GM21825 (cell line): ENCODE results near the gene OR9Q1.

Source experiments
- ATAC-seq: cut with Tn5 transposase; IDR thresholded peaks from one replicate; pipeline ENCODE4 v1.9.1; 2021; ENCODE audit warnings: mild to moderate bottlenecking, moderate library complexity; ENCODE audit not compliant: unreplicated experiment

OR9Q1 gene

DNA sequence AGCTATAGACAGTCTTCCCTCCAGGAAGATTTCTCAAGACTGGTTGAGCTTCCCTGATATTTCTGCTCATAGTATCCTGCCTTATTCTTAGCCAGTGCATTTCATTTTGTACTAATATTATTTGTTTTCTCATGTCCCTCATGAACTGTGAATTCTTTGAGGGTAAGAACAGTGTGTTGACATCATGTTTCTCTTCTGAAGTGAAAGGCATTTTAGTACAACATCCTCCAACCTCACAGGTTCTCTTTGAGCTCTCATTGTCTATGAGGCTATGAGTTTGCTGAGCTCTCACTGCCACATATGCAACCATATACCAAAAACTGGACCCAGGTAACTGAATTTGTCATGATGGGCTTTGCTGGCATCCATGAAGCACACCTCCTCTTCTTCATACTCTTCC lies 7.0 kb downstream of the OR9Q1 start, which contains the start of gene OR6Q1:
OR6Q1 (plus strand) TSS at position 301 of the 400 bp plus-strand sequence; CDS start at position 301, 0 bp downstream.
- no peak for ATAC-seq

DNA sequence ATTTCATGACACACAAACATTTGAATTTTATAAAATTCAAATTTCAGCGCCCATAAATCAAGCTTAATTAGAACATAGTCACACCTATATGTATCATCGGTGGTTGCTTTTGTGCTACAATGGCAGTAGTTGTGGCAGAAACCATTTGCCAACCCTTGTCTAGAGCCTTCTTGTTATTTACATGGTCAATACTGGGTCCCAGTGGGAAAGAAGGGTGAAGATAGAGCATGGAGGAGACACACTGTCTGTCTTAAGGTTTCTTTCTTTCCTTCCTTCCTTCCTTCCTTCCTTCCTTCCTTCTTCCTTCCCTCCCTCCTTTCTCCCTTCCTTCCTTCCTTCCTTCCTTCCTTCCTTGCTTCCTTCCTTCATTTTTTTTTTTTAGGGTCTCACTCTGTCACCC lies 10.8 kb downstream of the OR9Q1 start:
- no peak for ATAC-seq

DNA sequence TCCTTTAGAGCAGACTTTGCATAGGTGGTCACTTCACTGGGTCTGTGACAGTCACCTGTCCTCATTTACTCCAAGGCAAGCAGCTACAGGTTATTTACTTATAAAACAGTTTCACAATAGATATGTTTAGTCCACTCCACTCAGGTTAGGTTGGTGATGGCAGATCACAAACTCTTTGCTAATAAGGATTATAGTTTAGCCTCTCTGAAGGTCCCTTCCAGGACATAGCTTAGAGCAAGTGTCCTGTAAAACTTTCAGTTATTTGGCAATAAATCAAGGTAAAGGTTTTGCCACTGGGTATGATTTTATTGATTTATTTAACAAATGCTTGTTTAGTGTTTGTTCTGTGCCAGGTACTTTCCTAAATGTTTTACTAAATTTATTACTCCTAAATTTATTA lies 15.9 kb downstream of the OR9Q1 start:
- ATAC-seq = no peak

DNA sequence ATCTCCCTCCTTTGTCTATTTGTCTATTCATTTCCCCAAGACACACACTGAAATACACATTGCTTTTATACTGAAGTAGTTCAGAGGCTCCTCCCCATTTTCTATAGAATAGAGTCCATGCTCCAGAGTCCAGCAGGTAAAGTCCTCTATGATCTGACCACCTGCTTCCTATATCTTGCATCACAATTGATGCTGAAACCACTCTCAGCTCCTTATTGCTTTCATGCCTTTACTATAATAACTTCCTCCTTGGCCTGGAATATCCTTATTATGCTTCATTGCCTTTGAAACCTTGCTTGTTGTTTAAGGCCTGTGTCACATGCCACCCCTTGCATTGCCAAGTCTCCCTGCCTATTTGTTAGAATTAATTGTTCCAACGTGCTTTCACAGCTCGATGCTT lies 19.7 kb downstream of the OR9Q1 start:
- no peak for ATAC-seq

DNA sequence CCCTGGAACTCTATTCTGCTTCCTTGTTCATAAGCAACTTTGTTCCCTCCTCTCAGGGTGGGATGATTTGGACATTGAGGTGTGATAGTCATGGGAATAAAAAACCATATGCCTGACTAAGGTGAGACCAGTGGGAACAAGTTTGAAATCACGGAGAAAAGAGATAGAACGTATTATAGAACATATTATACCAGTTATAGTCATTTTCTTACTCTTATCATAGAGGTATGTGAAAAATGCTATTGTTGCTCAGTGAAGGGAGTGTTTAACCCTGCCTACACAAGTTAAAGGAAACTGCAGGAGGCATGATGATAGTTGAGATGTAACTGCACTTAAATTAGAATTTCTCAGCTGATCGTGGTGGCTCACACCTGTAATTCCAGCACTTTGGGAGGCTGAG lies 22.6 kb downstream of the OR9Q1 start:
- no peak for ATAC-seq

DNA sequence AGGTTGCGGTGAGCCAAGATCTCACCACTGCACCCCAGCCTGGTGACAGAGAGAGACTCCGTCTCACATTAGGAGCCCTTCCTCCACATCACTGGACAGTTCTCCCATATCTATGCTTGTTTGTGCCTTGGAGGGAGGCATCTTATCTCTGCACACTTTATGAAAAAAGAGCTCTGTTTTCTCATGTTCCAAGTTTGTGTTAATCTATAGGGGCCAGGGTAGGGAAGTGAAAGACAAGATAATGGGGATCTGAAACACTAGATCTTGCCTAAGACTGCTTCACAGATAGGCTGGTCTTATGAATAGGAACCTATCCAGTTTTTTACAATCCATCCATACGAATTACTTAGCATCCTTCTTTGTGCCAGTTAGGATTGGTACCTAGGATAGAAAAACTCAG lies 24.1 kb downstream of the OR9Q1 start:
- ATAC-seq = no peak

DNA sequence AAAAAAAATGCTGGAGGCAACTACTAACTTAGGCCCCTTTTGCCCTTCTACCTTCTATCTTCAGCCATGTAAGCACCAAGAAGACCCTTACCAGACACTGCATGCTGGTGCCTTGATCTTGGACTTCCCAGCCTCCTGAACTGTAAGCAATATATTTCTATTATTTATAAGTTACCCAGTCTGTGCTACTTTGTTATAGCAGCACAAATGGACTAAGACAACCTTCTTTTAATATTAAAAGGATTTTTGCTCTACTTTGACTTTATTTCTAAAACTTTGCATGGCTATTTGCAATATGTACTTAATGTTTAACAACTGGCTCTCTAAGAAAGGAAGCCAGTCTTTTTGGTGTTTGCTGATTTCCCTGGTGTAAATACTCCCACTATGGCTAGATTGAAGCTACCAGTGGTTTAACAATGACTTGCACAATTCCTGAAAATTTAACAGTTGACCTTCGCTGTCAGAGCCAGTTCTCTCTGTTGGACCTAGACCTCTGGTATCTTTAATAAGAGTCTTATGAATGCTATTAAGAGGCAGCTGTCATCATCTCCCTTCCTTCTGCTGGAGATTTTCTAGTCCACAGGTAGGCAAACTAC lies 32.2 kb downstream of the OR9Q1 start:
- no peak for ATAC-seq

DNA sequence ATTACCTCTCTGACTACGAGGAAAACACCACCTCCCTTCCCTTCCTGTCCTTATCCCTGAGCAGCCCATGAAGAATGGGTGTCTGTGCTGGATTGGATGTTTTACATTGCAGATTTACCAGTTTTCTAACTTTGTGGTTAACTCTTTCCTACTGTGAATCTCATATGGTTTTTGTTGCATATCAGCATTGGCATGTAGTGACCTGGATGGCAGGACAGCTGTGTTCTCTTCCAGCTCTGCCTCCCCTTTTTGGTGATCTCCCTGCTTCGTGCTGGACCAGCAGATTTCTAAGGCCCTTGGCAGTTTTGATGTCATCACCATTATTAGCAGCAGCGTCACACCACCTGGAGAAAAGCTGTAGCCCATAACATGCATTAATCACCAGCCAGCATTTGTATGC lies 33.8 kb downstream of the OR9Q1 start:
- no peak for ATAC-seq

DNA sequence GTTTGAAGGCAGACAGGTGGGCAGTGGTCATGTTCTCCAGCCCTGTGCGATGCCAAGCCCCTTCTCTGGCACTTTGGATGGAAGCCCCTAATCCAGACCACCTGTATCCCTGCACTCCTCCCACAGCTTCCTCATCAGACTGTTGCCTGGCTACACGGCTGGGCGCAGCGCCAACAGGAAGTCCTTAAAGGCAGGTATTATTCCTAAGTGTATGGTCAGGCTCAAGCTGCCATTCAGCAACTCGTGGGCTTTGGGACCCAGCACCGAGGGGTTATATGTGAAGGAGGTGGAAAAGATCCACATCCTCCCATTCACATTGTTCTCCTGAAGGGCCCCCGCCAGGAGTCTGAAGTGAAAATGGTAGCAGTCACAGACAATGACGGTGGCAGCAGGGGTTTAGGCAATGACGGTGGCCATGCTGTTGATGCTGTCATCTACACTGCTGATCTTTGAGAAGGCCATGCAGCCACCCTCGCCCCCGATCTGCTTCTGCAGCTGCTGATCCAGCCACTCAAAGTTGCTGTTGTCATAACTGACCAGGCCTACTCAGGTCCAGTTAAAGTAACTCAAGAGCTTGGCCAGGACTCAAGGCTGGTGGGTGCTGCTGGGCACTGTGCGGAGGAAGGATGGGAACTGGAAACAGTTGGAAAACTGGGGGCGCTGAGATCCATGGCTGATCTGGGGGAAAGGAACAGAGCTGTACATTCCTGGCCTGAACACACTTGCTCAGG lies 34.8 kb downstream of the OR9Q1 start:
- ATAC-seq = no peak

DNA sequence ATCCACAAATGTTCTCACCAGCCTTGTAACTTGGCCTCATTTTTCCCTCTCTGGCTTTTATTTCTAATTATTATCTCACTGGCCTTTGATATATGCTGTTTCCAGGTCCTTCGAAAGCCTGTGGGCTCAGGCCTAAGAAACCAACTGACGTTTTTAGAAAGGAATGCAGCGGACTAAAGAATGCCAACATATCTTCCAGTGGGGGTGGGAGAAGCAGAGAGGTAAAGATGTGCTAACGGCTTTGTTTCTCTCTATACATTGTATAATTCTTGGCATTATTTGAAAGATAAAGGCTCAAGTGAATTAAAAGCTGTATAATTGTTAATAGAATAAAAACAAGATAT lies 35.3 kb downstream of the OR9Q1 start:
- no peak for ATAC-seq

DNA sequence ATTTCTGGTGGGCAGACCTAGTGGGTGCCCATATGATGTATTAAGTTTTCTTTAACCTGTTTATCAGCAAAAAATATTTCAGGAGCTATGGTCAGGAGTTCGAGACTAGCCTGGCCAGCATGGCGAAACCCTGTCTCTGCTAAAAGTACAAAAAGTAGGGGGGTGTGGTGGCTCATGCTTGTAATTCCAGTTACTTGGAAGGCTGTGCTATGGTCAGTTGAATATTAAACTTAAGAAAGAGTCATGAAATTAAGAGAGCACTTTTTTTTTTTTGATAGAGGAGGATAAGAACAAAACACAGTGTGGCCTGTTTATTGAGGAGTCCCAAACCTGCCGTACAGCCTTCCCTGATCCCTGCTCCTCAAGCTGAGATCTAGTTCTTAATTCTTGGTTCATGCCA lies 36.9 kb downstream of the OR9Q1 start:
- no peak for ATAC-seq

DNA sequence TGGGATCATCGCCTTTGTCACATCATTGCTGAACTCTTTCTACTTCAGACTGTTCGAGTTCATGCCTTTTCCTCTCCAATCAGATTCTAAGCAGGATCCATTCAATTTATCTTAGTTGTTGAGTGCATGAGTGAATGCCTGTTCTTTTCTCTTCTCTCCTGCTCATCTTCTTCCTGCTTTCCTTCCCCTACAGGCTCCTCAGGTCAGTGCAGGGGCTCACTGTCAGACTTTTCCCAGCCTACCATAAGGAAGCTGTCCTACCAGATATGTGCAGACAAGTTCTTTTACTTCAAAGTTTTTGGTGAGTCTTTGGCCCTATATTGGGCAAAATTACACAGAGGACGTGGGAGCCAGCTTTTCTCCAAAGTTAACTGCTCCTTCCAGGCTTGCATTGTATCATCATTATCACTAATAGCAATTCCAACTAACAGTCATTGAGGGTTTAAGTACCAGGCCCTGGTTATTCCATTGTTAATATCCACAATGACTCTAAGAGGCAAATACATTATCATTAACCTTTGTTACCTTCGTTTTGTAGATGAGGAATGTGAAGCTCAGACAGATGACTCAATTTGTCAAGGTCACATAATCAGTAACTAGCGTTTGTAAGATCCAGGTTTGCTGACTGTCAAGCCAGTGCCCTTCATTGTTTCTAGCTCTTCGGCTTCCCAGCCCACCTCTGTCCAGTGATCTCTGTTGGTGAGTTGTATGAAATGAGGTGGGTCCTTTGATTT lies 37.4 kb downstream of the OR9Q1 start:
- no peak for ATAC-seq

DNA sequence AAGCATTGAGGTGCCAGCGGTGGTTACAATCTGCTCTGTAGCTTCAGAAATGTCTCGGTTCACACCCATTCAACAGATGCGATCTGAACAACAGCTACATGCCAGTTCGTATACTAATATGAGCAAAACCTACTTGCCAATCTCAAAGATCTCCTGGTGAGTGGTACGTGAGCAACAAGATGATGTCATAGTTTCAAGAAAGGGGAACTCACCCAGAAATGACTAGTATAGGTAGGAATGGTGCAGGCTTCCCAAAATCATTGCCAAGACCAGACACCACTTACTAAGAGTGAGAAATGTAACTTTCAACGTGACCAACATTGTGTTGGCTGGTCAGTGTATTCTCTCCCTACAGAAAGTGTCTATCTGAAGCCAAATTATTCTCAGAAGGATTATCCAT lies 38.1 kb downstream of the OR9Q1 start:
- no peak for ATAC-seq

DNA sequence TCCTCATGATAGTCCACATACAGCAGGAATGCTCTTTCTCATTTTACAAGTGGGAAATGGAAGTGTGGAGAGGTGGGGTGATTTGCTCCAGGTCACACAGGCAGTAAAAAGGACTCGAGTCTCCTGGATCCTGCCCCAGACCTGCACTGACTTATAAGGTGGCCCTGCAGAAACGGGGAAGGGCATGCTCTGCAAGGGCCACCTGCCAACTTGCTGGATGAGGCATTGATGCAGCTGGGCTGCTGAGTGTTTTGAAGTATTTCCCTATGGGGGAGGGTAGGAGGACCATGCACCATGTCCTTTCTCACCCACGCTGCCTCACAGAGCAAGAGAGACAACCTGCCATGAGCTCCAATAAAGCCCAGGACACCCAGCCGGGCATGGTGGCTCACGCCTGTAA lies 44.0 kb downstream of the OR9Q1 start:
- no peak for ATAC-seq

DNA sequence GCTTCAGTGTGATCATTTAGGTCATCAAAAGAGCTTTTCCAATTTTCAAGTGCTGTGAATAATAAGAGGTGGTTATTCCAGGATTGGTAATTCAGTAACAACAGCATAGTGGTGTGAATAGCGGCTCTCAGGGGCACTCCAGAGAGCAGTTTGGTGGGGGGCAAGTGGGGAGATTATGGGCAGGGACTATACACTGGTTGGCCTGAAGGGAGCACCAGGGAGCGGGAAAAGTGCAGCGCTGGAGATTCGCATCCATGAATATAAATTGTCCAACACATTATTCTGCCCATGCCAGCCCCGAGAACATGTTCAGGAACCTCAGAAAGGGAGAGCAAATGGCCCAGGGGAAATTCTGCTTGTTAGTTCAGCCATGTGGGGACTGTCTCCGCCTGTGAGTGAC lies 45.0 kb downstream of the OR9Q1 start:
- ATAC-seq = no peak

DNA sequence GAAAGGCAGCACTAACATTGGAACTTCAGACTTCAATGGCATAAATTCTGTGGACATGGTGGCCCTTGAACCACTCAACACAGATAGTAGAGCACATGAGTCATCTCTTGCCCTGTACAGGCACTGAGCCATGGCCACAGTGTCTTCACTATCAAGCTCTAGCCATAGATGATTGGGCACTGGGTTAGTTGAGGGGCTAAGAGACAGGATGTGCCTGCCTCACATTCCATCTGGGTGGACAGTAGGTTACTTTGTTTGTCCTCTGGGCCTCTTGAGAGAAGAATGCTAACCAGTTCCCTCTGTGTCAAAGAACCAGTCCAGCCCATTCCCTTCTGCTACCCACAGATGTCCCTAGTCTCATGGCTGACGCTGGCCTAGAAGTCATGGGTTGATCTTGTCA lies 46.9 kb downstream of the OR9Q1 start:
- no peak for ATAC-seq

DNA sequence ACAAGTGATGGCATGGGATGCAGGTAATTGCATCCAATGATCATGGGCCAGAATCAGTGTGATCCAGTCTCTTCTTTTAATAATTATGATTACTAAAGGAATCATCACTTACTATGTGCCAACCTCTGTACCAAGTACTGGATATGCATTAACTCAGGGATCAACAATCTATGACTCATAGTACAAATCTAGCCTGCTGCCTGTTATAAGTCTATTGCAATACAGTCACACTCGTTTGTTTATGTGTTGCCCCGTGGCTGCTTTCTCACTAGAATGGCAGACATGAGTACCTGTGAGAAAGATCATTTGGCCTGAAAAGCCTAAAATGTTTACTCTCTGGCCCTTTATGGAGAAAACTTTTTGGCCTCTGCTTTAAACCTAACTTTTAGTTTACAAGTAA lies 52.1 kb downstream of the OR9Q1 start:
- no peak for ATAC-seq

DNA sequence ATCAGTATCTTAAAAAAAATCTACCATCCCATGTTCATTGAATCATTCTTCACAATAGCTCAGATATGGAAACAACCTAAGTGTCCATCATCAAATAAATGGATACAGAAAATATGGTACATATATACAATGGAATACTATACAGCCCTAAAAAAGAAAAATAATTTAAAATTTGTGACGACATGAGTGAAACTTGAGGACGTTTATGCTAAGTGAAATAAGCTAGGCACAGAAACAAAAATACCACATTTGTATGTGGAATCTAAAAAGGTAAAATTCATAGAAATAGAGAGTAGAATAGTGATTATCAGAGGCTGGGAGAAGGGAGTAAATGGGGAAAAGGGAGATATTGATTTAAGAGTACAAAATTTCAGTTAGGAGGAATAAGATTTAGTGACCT lies 62.8 kb downstream of the OR9Q1 start:
- no peak for ATAC-seq

DNA sequence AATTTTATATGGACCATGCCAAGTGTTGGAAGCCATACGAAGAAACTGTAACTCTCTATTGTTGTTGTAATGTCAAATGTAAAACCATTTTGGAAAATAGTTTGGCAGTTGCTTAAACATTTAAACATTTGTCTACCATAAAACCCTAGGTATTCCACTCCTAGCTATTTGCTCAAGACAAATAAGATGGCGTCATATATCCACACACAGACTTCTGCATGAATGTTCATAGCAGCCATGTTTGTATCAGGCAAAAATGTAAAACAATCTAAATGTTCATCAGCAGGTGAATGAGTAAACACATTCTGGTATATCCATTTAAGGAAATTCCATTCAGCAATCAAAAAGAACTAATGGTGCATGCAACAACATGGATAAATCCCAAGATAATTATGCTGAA lies 73.8 kb downstream of the OR9Q1 start:
- no peak for ATAC-seq

DNA sequence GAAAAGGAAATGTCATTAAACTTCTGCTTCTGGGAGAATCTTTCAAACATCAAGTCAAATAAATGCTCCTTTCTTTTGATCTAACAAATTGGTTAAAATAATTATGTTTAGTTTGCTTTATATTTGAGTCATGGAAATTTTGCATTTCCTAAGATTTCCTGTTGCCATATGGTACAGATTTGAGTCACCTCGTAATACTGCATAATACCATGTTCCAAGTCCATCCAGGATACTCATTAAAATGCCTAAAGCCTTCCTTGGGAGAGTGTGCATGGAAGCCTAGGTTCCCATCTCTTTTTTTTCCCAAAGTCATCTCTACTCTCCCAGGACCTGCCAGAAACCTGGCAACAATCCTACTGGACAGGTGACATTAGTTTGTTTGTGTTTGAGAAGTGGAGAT lies 97.4 kb downstream of the OR9Q1 start:
- no peak for ATAC-seq

DNA sequence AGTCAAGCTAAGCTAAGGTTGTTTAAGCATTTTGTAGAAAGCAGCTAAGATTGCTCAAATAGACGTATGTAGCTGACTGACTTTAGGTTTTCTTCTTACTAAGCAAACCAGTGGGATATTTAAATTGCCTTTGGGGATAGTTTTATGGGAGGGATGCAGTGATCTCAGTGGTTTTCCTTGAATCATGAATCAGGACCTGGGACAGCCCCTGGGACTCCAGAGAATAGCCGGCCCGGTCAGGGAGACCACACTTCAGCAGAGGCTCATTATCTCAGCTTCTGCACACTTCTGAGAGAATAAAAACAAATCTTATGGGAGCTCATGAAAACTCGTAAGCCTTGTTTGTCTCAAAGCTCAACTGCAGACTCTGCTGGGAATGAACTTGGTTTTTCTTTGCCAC lies 101.8 kb downstream of the OR9Q1 start, which contains the start of gene OR9I1:
OR9I1 (minus strand) TSS at position 62 of the 400 bp plus-strand sequence. CDS start 6,086 bp downstream, outside the sequence.
- ATAC-seq = no peak

DNA sequence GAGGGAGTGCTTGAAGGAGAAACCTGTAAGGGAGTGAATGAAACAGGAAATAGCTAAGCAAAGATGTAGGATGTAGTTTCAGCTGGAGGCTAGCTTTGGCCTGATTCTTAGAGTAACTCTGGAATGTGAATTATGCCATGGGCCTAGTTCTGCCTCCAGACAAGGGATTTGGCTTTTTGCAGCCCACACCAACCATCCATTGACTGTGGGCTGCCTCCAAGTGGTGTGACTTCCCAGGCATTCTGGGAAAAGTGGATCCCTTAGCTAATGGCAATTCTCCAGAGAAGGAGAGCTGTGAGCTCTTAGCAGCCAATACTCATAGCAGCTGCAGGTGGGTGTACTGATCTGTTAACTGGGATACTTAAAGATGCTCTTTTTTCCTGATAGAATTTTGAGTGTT lies 103.7 kb downstream of the OR9Q1 start:
- no peak for ATAC-seq
